Caco-2 (cell line): ENCODE data around the gene RABGAP1L. TPM values are rescaled to one million over a fixed set of nuclear protein-coding genes. Genes with fewer than 3 reads are reported as not detected.
"Not testable (repeated sequence)": the region's sequence is repeated elsewhere in the genome, so short reads cannot be mapped to it uniquely, and the experiment has no call there.

Experiments
- BruUV-seq: library from RNA; stranded (reverse); fragments of 400-500 nt; replicated peaks from 2 replicates; lab custom pipeline; 2021; lab: Mats Ljungman, UMichigan
- CTCF ChIA-PET: fragments of 300-600 bp; sonication (Branson Sonifier 250); formaldehyde crosslinking; loops from one replicate; lab custom pipeline; 2022; ENCODE audit warnings: antibody characterized with exemption; lab: Charles Lee
- POLR2A ChIA-PET: fragments of 300-600 bp; sonication (Branson Sonifier 250); formaldehyde crosslinking; loops from one replicate; lab custom pipeline; 2022; ENCODE audit warnings: antibody characterized with exemption; lab: Charles Lee
- DNase-seq, 2 experiments: peaks; one replicate each; pipeline versions ENCODE4 v3.0.0 to v3.0.0-alpha.2; 2020 to 2022
- H3K27me3 ChIP-seq: replicated peaks from 2 replicates; pipeline ENCODE4 v1.6.0; 2011; ENCODE audit warnings: low read length; ENCODE audit not compliant: control insufficient read depth, insufficient read depth
- H3K36me3 ChIP-seq: 2 replicates; pipeline ENCODE4 v1.5.1; 2011; ENCODE audit warnings: low read length; ENCODE audit not compliant: control insufficient read depth, insufficient read depth
- H3K4me1 ChIP-seq: fragments of 250-450 bp; sonication (Bioruptor Pico); 2 replicates; pipeline ENCODE4 v1.5.1; 2020; ENCODE audit warnings: mild to moderate bottlenecking
- H3K4me3 ChIP-seq: 2 replicates; pipeline ENCODE4 v1.5.1; 2011; ENCODE audit warnings: low read depth, mild to moderate bottlenecking, control low read depth, low read length
- H3K9me3 ChIP-seq: fragments of 250-450 bp; sonication (Bioruptor Pico); 2 replicates; pipeline ENCODE4 v1.5.1; 2020; ENCODE audit warnings: mild to moderate bottlenecking, moderate library complexity
- H3K27ac Mint-ChIP-seq: one replicate; pipeline ENCODE4 v1.8.0; 2022; ENCODE audit warnings: mixed read lengths; ENCODE audit not compliant: unreplicated experiment
- H3K27me3 Mint-ChIP-seq: one replicate; pipeline ENCODE4 v1.8.0; 2022; ENCODE audit warnings: mixed read lengths; ENCODE audit not compliant: insufficient read depth, unreplicated experiment
- H3K36me3 Mint-ChIP-seq: one replicate; pipeline ENCODE4 v1.8.0; 2022; ENCODE audit warnings: mild to moderate bottlenecking, mixed read lengths; ENCODE audit not compliant: insufficient read depth, unreplicated experiment
- H3K4me1 Mint-ChIP-seq: one replicate; pipeline ENCODE4 v1.8.0; 2022; ENCODE audit warnings: low read depth, mixed read lengths; ENCODE audit not compliant: unreplicated experiment
- H3K4me3 Mint-ChIP-seq: one replicate; pipeline ENCODE4 v1.8.0; 2022; ENCODE audit warnings: mild to moderate bottlenecking, moderate library complexity, mixed read lengths; ENCODE audit not compliant: unreplicated experiment
- H3K9me3 Mint-ChIP-seq: one replicate; pipeline ENCODE4 v1.8.0; 2022; ENCODE audit warnings: mixed read lengths; ENCODE audit not compliant: unreplicated experiment
- intact Hi-C: fragments of 100-400 bp; cut with micrococcal nuclease; formaldehyde crosslinking; loops from one replicate; pipeline ENCODE4 v1.10.0; 2022; ENCODE audit not compliant: unreplicated experiment
- total RNA-seq: library from RNA; stranded (reverse); gene quantifications from 2 replicates; pipeline ENCODE4 v1.2.3, GENCODE V29; 2022
- TF ChIP-seq, protein P1 (sequence below), 2 experiments: fragments of 200-600 bp in 1 of 2; IDR thresholded peaks; 1 replicate in 1 of 2; 2 replicates in 1 of 2; pipeline versions ENCODE4 v1.5.1 to v1.8.0; 2011 to 2022; ENCODE audit warnings: antibody characterized with exemption in 1 of 2, control low read depth in 1 of 2, inconsistent platforms in 1 of 2, low read depth in 1 of 2, low read length in 1 of 2, mild to moderate bottlenecking in 1 of 2, moderate library complexity in 1 of 2; ENCODE audit not compliant: insufficient read depth in 1 of 2, severe bottlenecking in 1 of 2, unreplicated experiment in 1 of 2

The RABGAP1L gene
- total RNA-seq, 1 experiment from 2014 or later = 20.3 TPM

DNA sequence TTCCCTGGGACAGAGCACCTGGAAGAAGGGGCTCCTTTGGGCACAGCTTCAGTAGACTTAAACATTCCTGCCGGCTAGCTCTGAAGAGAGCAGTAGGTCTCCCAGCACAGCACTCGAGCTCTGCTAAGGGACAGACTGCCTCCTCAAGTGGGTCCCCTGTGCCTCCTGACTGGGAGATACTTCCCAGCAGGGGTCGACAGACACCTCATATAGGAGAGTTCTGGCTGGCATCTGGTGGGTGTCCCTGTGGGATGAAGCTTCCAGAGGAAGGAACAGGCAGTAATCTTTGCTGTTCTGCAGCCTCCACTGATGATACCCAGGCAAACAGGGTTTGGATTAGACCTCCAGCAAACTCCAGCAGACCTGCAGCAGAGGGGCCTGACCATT, 14.9 kb upstream of the RABGAP1L start:
- H3K27ac Mint-ChIP-seq, H3K4me1 ChIP-seq, H3K4me3 ChIP-seq, H3K9me3 Mint-ChIP-seq, BruUV-seq, H3K36me3 Mint-ChIP-seq, H3K36me3 ChIP-seq, H3K9me3 ChIP-seq, POLR2A ChIA-PET, H3K4me1 Mint-ChIP-seq, H3K4me3 Mint-ChIP-seq, H3K27me3 ChIP-seq: not testable (repeated sequence)
- peaks cover 14% of the 10 kb centered on the region for H3K27me3 Mint-ChIP-seq
- intact Hi-C loops = loop anchor here (1.0 kb wide), 1 partner anchor 73 kb away; no protein-coding TSS in a partner anchor
- peak in 1 of 2 experiments; percentile 15 for DNase-seq
- TF ChIP-seq, protein P1, sequence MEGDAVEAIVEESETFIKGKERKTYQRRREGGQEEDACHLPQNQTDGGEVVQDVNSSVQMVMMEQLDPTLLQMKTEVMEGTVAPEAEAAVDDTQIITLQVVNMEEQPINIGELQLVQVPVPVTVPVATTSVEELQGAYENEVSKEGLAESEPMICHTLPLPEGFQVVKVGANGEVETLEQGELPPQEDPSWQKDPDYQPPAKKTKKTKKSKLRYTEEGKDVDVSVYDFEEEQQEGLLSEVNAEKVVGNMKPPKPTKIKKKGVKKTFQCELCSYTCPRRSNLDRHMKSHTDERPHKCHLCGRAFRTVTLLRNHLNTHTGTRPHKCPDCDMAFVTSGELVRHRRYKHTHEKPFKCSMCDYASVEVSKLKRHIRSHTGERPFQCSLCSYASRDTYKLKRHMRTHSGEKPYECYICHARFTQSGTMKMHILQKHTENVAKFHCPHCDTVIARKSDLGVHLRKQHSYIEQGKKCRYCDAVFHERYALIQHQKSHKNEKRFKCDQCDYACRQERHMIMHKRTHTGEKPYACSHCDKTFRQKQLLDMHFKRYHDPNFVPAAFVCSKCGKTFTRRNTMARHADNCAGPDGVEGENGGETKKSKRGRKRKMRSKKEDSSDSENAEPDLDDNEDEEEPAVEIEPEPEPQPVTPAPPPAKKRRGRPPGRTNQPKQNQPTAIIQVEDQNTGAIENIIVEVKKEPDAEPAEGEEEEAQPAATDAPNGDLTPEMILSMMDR (IDR thresholded peaks at IDR 0.05; ENCODE audit: insufficient read depth in 1 of 2, low read depth in 1 of 2, low read length in 1 of 2, severe bottlenecking in 1 of 2, unreplicated experiment in 1 of 2) = peak in 1 of 2 experiments; percentile 35
- CTCF ChIA-PET = interaction anchor here (0.8 to 2.2 kb wide), 3 partner anchors 11 to 73 kb away, joined by 4 to 10 read pairs (median 6); no protein-coding TSS in a partner anchor

DNA sequence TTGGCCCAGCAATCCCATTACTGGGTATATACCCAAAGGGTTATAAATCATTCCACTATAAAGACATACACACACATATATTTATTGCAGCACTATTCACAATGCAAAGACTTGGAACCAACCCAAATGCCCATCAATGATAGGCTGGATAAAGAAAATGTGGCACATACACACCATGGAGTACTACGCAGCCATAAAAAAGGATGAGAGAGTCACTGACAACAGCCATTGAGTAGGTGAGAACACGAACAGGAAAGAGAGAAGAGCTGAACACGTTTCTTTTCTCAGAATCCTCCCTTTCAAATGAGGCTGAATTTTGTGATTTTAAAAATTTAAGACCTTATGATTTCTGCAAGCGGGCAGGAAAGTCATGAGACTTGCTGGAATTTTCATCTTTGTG, 10.1 kb upstream of the RABGAP1L start:
- TF ChIP-seq, protein P1 (IDR thresholded peaks at IDR 0.05; ENCODE audit: insufficient read depth in 1 of 2, low read depth in 1 of 2, low read length in 1 of 2, severe bottlenecking in 1 of 2, unreplicated experiment in 1 of 2) = no peak
- no TSS peak for BruUV-seq
- no peaks in the 10 kb centered on the region for H3K36me3 ChIP-seq
- H3K36me3 Mint-ChIP-seq = no peaks in the 10 kb centered on the region
- intact Hi-C loops = no loop called here
- no peak overlapping the region for H3K27ac Mint-ChIP-seq
- no peaks in the 10 kb centered on the region for H3K27me3 ChIP-seq
- no peak overlapping the region for H3K4me3 ChIP-seq
- H3K4me1 ChIP-seq = no peaks in the 10 kb centered on the region
- no peak for DNase-seq
- peaks cover 14% of the 10 kb centered on the region for H3K27me3 Mint-ChIP-seq
- H3K9me3 ChIP-seq = no peaks in the 10 kb centered on the region
- H3K4me3 Mint-ChIP-seq = no peak overlapping the region
- CTCF ChIA-PET = no interaction called here
- peaks cover 9% of the 10 kb centered on the region for H3K4me1 Mint-ChIP-seq
- POLR2A ChIA-PET = no interaction called here
- H3K9me3 Mint-ChIP-seq = no peaks in the 10 kb centered on the region

DNA sequence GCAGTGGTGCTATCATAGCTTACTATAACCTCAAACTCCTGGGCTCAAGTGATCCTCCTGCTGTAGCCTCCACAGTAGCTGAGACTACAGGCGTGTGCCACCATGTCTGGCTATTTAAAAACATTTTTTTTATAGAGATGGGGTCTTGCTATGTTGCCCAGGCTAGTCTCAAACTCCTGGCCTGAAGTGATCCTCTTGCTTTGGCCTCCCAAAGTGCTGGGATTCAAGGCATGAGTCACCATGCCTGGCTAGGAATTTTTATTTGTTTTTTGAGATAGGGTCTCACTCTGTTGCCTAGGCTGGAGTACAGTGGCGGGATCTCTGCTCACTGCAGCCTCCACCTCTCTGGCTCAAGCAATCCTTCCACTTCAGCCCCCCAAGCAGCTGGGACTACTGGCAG, 8.8 kb upstream of the RABGAP1L start:
- BruUV-seq = no TSS peak
- ChIA-PET CTCF (interaction anchor here (0.6 kb wide), 1 partner anchor 581 kb away, joined by 3 read pairs; no protein-coding TSS in a partner anchor), POLR2A (no interaction called here)
- Mint-ChIP-seq H3K27me3 (peaks cover 6% of the 10 kb centered on the region), H3K27ac (no peak overlapping the region), H3K4me1 (peaks cover 9% of the 10 kb centered on the region), H3K36me3 (no peaks in the 10 kb centered on the region), H3K4me3 (no peak overlapping the region), H3K9me3 (no peaks in the 10 kb centered on the region)
- H3K4me3 ChIP-seq = no peak overlapping the region
- H3K4me1 ChIP-seq = no peaks in the 10 kb centered on the region
- TF ChIP-seq, protein P1 (IDR thresholded peaks at IDR 0.05; ENCODE audit: insufficient read depth in 1 of 2, low read depth in 1 of 2, low read length in 1 of 2, severe bottlenecking in 1 of 2, unreplicated experiment in 1 of 2) = no peak
- no peaks in the 10 kb centered on the region for H3K36me3 ChIP-seq
- intact Hi-C loops = no loop called here
- DNase-seq = no peak
- no peaks in the 10 kb centered on the region for H3K9me3 ChIP-seq
- H3K27me3 ChIP-seq = no peaks in the 10 kb centered on the region
